IMR-90 (cell line): Measurements from ENCODE around the gene HECW1. TPM values are rescaled to one million over a fixed set of nuclear protein-coding genes. Genes with fewer than 3 reads are reported as not detected.

Experiments used
- ATAC-seq: fragments of 200-7000 bp; cut with Tn5 transposase; 2 replicates; pipeline ENCODE4 v1.9.1; 2020; ENCODE audit warnings: low read depth, mild to moderate bottlenecking, moderate library complexity
- BruUV-seq: library from RNA; stranded (reverse); fragments of 400-500 nt; replicated peaks from 2 replicates; lab custom pipeline; 2021; lab: Mats Ljungman, UMichigan
- CTCF ChIA-PET: fragments of 300-600 bp; formaldehyde crosslinking; extraction: SDS; loops from one replicate; lab custom pipeline; 2021; ENCODE audit warnings: antibody characterized with exemption; lab: Yijun Ruan, JAX
- POLR2A ChIA-PET: fragments of 300-600 bp; sonication (Branson Sonifier 250); formaldehyde crosslinking; loops from one replicate; lab custom pipeline; 2022; ENCODE audit warnings: antibody characterized with exemption; ENCODE audit not compliant: unreplicated experiment; lab: Charles Lee
- DNase-seq: peaks from one replicate; pipeline ENCODE4 v3.0.0; 2013
- H2AFZ ChIP-seq: replicated peaks from 2 replicates; pipeline ENCODE3; 2013; ENCODE audit warnings: low read length, mild to moderate bottlenecking; ENCODE audit not compliant: poor library complexity
- H2AK5ac ChIP-seq: 2 replicates; pipeline ENCODE4 v1.6.1; 2013; ENCODE audit warnings: low read depth, low read length, inconsistent platforms
- H2AK9ac ChIP-seq: replicated peaks from 2 replicates; pipeline ENCODE3; 2013; ENCODE audit warnings: mild to moderate bottlenecking, low read depth, low read length, moderate library complexity; ENCODE audit not compliant: poor library complexity
- H2BK120ac ChIP-seq: 2 replicates; pipeline ENCODE4 v1.6.1; 2013; ENCODE audit warnings: low read depth, low read length, inconsistent platforms
- H2BK15ac ChIP-seq: 3 replicates; pipeline ENCODE4 v1.6.1; 2013; ENCODE audit warnings: low read depth, low read length, inconsistent platforms
- H2BK20ac ChIP-seq: 2 replicates; pipeline ENCODE4 v1.6.1; 2013; ENCODE audit warnings: low read depth, mild to moderate bottlenecking, inconsistent platforms, low read length, moderate library complexity
- H2BK5ac ChIP-seq: 2 replicates; pipeline ENCODE4 v1.6.1; 2013; ENCODE audit warnings: mild to moderate bottlenecking, low read depth, low read length, inconsistent platforms; ENCODE audit not compliant: poor library complexity, severe bottlenecking
- H3K14ac ChIP-seq: replicated peaks from 2 replicates; pipeline ENCODE4 v1.6.1; 2013; ENCODE audit warnings: low read depth, low read length, inconsistent platforms
- H3K18ac ChIP-seq: 2 replicates; pipeline ENCODE4 v1.6.1; 2013; ENCODE audit warnings: low read depth, low read length, control low read depth
- H3K23ac ChIP-seq: 2 replicates; pipeline ENCODE4 v1.6.1; 2013; ENCODE audit warnings: low read depth, low read length, inconsistent platforms
- H3K27ac ChIP-seq: 2 replicates; pipeline ENCODE4 v1.5.1; 2013; ENCODE audit warnings: mild to moderate bottlenecking, control low read depth, low read length; ENCODE audit not compliant: insufficient read depth
- H3K27me3 ChIP-seq: 2 replicates; pipeline ENCODE4 v1.6.1; 2013; ENCODE audit warnings: low read length; ENCODE audit not compliant: control insufficient read depth, insufficient read depth
- H3K36me3 ChIP-seq: 2 replicates; pipeline ENCODE4 v1.6.1; 2013; ENCODE audit warnings: low read length, mixed read lengths; ENCODE audit not compliant: control insufficient read depth, insufficient read depth
- H3K4ac ChIP-seq: 2 replicates; pipeline ENCODE4 v1.6.1; 2013; ENCODE audit warnings: low read depth, low read length, inconsistent platforms
- H3K4me1 ChIP-seq: 2 replicates; pipeline ENCODE4 v1.6.1; 2013; ENCODE audit warnings: low read length, mixed read lengths; ENCODE audit not compliant: control insufficient read depth, insufficient read depth
- H3K4me2 ChIP-seq: 2 replicates; pipeline ENCODE4 v1.6.1; 2013; ENCODE audit warnings: low read depth, mild to moderate bottlenecking, control low read depth, low read length, moderate library complexity
- H3K4me3 ChIP-seq: 2 replicates; pipeline ENCODE4 v1.5.1; 2013; ENCODE audit warnings: low read depth, mild to moderate bottlenecking, control low read depth, low read length, moderate library complexity; ENCODE audit not compliant: insufficient read depth
- H3K56ac ChIP-seq: 2 replicates; pipeline ENCODE4 v1.6.1; 2013; ENCODE audit warnings: low read length, inconsistent platforms; ENCODE audit not compliant: insufficient read depth; ENCODE audit errors: extremely low read depth
- H3K79me1 ChIP-seq, 2 experiments: 2 replicates each; pipeline ENCODE4 v1.6.1; 2013; ENCODE audit warnings: low read length in 2 of 2, inconsistent platforms in 1 of 2, low read depth in 1 of 2
- H3K9ac ChIP-seq: 2 replicates; pipeline ENCODE4 v1.6.1; 2013; ENCODE audit warnings: low read depth, low read length, control low read depth
- H3K9me1 ChIP-seq: 2 replicates; pipeline ENCODE4 v1.6.1; 2013; ENCODE audit warnings: low read length, inconsistent platforms; ENCODE audit not compliant: insufficient read depth
- H3K9me3 ChIP-seq: 2 replicates; pipeline ENCODE4 v1.6.1; 2013; ENCODE audit warnings: low read length; ENCODE audit not compliant: control insufficient read depth, insufficient read depth
- H4K20me1 ChIP-seq: 2 replicates; pipeline ENCODE4 v1.6.1; 2013; ENCODE audit warnings: low read length, inconsistent platforms; ENCODE audit not compliant: insufficient read depth
- H4K5ac ChIP-seq: 2 replicates; pipeline ENCODE4 v1.6.1; 2013; ENCODE audit warnings: mild to moderate bottlenecking, low read depth, low read length, control low read depth
- H4K8ac ChIP-seq, 2 experiments: 2 replicates each; pipeline ENCODE4 v1.6.1; 2013; ENCODE audit warnings: low read depth in 2 of 2, low read length in 2 of 2, control low read depth in 1 of 2, inconsistent platforms in 1 of 2
- H4K91ac ChIP-seq: 2 replicates; pipeline ENCODE4 v1.6.1; 2013; ENCODE audit warnings: low read depth, low read length, inconsistent platforms; ENCODE audit not compliant: insufficient read depth
- CEBPB ChIP-seq: IDR thresholded peaks from 2 replicates; pipeline ENCODE4 v1.6.1; 2012; ENCODE audit warnings: low read depth, low read length, improper control_type of control experiment
- CHD1 ChIP-seq: IDR thresholded peaks from 2 replicates; pipeline ENCODE4 v1.6.1; 2012; ENCODE audit warnings: low read depth, low read length, improper control_type of control experiment
- FOS ChIP-seq: fragments of 150-350 bp; IDR thresholded peaks from 2 replicates; pipeline ENCODE4 v1.6.1; 2016; ENCODE audit warnings: low read depth, low read length
- MAFK ChIP-seq: IDR thresholded peaks from 2 replicates; pipeline ENCODE4 v1.6.1; 2012; ENCODE audit warnings: low read depth, low read length, improper control_type of control experiment
- MAZ ChIP-seq: IDR thresholded peaks from 2 replicates; pipeline ENCODE4 v1.6.1; 2012; ENCODE audit warnings: low read depth, mild to moderate bottlenecking, low read length, improper control_type of control experiment, moderate library complexity, borderline replicate concordance
- MXI1 ChIP-seq: IDR thresholded peaks from 2 replicates; pipeline ENCODE4 v1.6.1; 2012; ENCODE audit warnings: low read depth, mild to moderate bottlenecking, low read length, moderate library complexity, borderline replicate concordance
- NFE2L2 ChIP-seq: fragments of 150-350 bp; IDR thresholded peaks from 2 replicates; pipeline ENCODE4 v1.6.1; 2016; ENCODE audit warnings: low read depth, mild to moderate bottlenecking, low read length
- POLR2A ChIP-seq: IDR thresholded peaks from 2 replicates; pipeline ENCODE4 v1.6.1; 2012; ENCODE audit warnings: mild to moderate bottlenecking, low read depth, low read length
- RCOR1 ChIP-seq: IDR thresholded peaks from 2 replicates; pipeline ENCODE4 v1.6.1; 2012; ENCODE audit warnings: mild to moderate bottlenecking, low read length, improper control_type of control experiment; ENCODE audit not compliant: insufficient replicate concordance
- RFX5 ChIP-seq: IDR thresholded peaks from 2 replicates; pipeline ENCODE4 v1.8.0; 2012; ENCODE audit warnings: low read depth, mild to moderate bottlenecking, low read length, moderate library complexity
- SMC3 ChIP-seq: fragments of 150-350 bp; IDR thresholded peaks from 2 replicates; pipeline ENCODE4 v1.6.1; 2016; ENCODE audit warnings: low read depth, mild to moderate bottlenecking, antibody characterized with exemption, low read length, moderate library complexity
- WGBS, 2 experiments: methylation state at CpG; one replicate each; pipeline versions ENCODE4 v1.1.5 to v1.1.7; 2013; ENCODE audit warnings: missing lambda C conversion rate in 2 of 2; ENCODE audit not compliant: insufficient read length in 1 of 2; ENCODE audit errors: extremely low coverage in 2 of 2; 5-methylcytosine and 5-hydroxymethylcytosine counted together
- dilution Hi-C: fragments of 300-500 bp; cut with HindIII; formaldehyde crosslinking; loops from one replicate; pipeline ENCODE4 v1.14.3; 2018; ENCODE audit warnings: low sequenced_read_pairs; ENCODE audit not compliant: unreplicated experiment
- in situ Hi-C: fragments of 300-500 bp; cut with MboI; formaldehyde crosslinking; loops from 3 replicates; pipeline ENCODE4 v1.14.3; 2019; ENCODE audit warnings: low sequenced_read_pairs, inconsistent platforms, mixed read lengths
- intact Hi-C: fragments of 100-400 bp; cut with micrococcal nuclease; formaldehyde crosslinking; loops from 2 replicates; pipeline ENCODE4 v1.10.0; 2022
- polyA plus RNA-seq, 3 experiments: library from polyadenylated mRNA; depleted of rRNA; stranded (reverse); fragments of >200 nt; gene quantifications; 2 replicates each; pipeline ENCODE4 v1.2.3, GENCODE V29; 2012; ENCODE audit warnings: low replicate concordance in 1 of 3
- total RNA-seq: library from RNA; depleted of rRNA; stranded (reverse); fragments of >200 nt; gene quantifications from 2 replicates; pipeline ENCODE4 v1.2.3, GENCODE V29; 2012
- TF ChIP-seq, protein P1 (sequence below): fragments of 150-350 bp; IDR thresholded peaks from 2 replicates; pipeline ENCODE4 v1.6.1; 2017; ENCODE audit warnings: mild to moderate bottlenecking, antibody characterized with exemption, low read length, low read depth
- TF ChIP-seq, protein P2 (sequence below): fragments of 150-350 bp; IDR thresholded peaks from 2 replicates; pipeline ENCODE4 v1.6.1; 2016; ENCODE audit warnings: low read depth, mild to moderate bottlenecking, low read length, moderate library complexity, borderline replicate concordance
- TF ChIP-seq, protein P3 (sequence below): conservative IDR thresholded peaks from 2 replicates; pipeline ENCODE4 v1.5.1; 2012; ENCODE audit warnings: mild to moderate bottlenecking, low read depth, low read length, improper control_type of control experiment

Gene HECW1
- total and polyA plus RNA-seq, 2 of the 4 experiments (the other 2 are of a cell fraction) = 0.56 to 1.3 TPM

DNA sequence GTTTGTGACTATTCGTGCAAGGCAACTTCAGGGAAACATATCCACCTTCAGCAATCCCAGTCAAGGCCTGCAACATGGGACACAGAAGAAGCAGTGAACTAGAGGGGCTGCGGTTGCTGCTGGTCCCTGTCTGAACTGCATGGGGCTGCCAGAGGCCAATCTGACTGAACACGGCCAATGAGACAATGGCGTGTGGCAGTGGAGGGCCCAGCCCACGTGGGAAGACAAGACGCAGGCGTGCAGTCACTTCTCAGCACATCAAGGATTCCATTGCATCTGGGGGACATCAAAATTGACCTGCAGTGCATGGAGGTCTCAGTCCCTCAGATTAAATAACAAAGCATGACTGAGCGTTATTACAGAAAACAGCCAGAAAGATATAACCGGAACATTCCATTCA, 215.9 kb downstream of the HECW1 start:
- no peak for TF ChIP-seq NFE2L2
- no peak for TF ChIP-seq FOS
- TF ChIP-seq MAFK = no peak
- TF ChIP-seq MAZ = no peak
- no peak for TF ChIP-seq CHD1
- no peak for TF ChIP-seq RCOR1
- no peak for TF ChIP-seq RFX5
- TF ChIP-seq, protein P1, sequence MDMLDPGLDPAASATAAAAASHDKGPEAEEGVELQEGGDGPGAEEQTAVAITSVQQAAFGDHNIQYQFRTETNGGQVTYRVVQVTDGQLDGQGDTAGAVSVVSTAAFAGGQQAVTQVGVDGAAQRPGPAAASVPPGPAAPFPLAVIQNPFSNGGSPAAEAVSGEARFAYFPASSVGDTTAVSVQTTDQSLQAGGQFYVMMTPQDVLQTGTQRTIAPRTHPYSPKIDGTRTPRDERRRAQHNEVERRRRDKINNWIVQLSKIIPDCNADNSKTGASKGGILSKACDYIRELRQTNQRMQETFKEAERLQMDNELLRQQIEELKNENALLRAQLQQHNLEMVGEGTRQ = no peak
- TF ChIP-seq CEBPB = no peak
- no peak for TF ChIP-seq MXI1
- TF ChIP-seq POLR2A = no peak
- TF ChIP-seq, protein P2, sequence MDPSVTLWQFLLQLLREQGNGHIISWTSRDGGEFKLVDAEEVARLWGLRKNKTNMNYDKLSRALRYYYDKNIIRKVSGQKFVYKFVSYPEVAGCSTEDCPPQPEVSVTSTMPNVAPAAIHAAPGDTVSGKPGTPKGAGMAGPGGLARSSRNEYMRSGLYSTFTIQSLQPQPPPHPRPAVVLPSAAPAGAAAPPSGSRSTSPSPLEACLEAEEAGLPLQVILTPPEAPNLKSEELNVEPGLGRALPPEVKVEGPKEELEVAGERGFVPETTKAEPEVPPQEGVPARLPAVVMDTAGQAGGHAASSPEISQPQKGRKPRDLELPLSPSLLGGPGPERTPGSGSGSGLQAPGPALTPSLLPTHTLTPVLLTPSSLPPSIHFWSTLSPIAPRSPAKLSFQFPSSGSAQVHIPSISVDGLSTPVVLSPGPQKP = no peak
- TF ChIP-seq, protein P3, sequence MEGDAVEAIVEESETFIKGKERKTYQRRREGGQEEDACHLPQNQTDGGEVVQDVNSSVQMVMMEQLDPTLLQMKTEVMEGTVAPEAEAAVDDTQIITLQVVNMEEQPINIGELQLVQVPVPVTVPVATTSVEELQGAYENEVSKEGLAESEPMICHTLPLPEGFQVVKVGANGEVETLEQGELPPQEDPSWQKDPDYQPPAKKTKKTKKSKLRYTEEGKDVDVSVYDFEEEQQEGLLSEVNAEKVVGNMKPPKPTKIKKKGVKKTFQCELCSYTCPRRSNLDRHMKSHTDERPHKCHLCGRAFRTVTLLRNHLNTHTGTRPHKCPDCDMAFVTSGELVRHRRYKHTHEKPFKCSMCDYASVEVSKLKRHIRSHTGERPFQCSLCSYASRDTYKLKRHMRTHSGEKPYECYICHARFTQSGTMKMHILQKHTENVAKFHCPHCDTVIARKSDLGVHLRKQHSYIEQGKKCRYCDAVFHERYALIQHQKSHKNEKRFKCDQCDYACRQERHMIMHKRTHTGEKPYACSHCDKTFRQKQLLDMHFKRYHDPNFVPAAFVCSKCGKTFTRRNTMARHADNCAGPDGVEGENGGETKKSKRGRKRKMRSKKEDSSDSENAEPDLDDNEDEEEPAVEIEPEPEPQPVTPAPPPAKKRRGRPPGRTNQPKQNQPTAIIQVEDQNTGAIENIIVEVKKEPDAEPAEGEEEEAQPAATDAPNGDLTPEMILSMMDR = no peak
- TF ChIP-seq SMC3 = no peak
- no peak overlapping the region for H3K4ac ChIP-seq
- H3K18ac ChIP-seq = no peak overlapping the region
- H3K4me1 ChIP-seq = no peaks in the 10 kb centered on the region
- no peak overlapping the region for H2BK15ac ChIP-seq
- H4K20me1 ChIP-seq = no peaks in the 10 kb centered on the region
- H2BK20ac ChIP-seq = no peak overlapping the region
- no peak overlapping the region for H3K4me2 ChIP-seq
- no peaks in the 10 kb centered on the region; the same call in 1 of the 2 replicates for H3K27me3 ChIP-seq
- DNase-seq = no peak
- no peaks in the 10 kb centered on the region for H3K36me3 ChIP-seq
- H3K27ac ChIP-seq = no peak overlapping the region
- 70% methylated on average over 4 of the region's 9 CpGs; no CpG with 5 or more reads in 1 of the 2 experiments for WGBS, 2 experiments
- no peak overlapping the region for H3K56ac ChIP-seq
- H3K23ac ChIP-seq = no peak overlapping the region
- no peaks in the 10 kb centered on the region for H3K9me3 ChIP-seq
- no peak overlapping the region for H2AK5ac ChIP-seq
- POLR2A ChIA-PET = no interaction called here
- no peak overlapping the region for H2BK5ac ChIP-seq
- H4K8ac ChIP-seq = no peak overlapping the region
- H3K79me1 ChIP-seq = no peaks in the 10 kb centered on the region
- H3K4me3 ChIP-seq = no peak overlapping the region
- H4K91ac ChIP-seq = no peak overlapping the region
- no TSS peak for BruUV-seq
- dilution Hi-C loops (no loop called here), in situ Hi-C loops (no loop called here), intact Hi-C loops (no loop called here)
- no peaks in the 10 kb centered on the region for H3K9me1 ChIP-seq
- no peak overlapping the region for H2AFZ ChIP-seq
- no peak overlapping the region for H3K14ac ChIP-seq
- H2AK9ac ChIP-seq = no peak overlapping the region
- no peak overlapping the region for H3K9ac ChIP-seq
- no peak overlapping the region for H4K5ac ChIP-seq
- no peak for ATAC-seq
- CTCF ChIA-PET = no interaction called here
- no peak overlapping the region for H2BK120ac ChIP-seq
